GM19099 (cell line): ENCODE measurements around the gene RASAL1.

Experiments used
- POLR2A ChIP-seq: IDR thresholded peaks from 3 replicates; pipeline ENCODE4 v1.6.1; 2011; ENCODE audit warnings: low read depth; ENCODE audit not compliant: insufficient read length; ENCODE audit errors: extremely low read depth

RASAL1 gene

DNA sequence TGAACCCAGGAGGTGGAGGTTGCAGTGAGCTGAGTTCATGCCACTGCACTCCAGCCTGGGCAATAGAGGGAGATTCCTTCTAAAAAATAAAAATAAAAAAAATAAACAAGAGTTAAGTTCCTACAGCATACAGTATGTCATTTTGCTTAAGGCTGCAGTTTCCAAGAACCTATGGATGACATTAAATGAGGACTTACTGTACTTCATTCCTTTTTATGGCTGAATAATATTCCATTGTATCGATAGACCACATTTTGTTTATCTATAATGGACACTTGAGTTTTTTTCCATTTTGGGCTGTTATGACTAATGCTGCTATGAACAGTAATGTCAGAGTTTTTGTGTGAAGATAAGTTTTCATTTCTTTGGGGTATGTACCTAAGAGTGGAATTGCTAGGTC is 17.4 kb downstream of the RASAL1 start:
- TF ChIP-seq POLR2A = no peak

DNA sequence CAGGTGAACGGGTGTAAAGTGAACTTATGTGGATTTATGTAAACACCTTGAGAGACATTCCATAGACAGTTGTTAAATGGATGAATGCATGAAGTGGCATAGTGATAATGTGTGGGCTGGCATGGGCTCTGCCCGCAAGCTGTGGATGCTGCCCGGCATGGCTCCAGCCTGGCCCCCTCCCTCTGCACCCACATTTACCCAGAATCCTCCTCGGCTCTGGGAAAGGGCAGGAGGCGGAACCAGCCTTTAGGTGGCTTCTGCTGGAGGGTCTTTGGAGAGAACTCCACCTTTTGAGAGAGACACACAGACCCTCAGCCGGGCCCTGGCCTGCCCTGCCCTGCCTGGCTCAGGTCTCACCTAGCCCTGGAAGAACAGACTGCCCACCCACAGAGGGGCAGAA is 18.7 kb downstream of the RASAL1 start:
- TF ChIP-seq POLR2A = no peak

DNA sequence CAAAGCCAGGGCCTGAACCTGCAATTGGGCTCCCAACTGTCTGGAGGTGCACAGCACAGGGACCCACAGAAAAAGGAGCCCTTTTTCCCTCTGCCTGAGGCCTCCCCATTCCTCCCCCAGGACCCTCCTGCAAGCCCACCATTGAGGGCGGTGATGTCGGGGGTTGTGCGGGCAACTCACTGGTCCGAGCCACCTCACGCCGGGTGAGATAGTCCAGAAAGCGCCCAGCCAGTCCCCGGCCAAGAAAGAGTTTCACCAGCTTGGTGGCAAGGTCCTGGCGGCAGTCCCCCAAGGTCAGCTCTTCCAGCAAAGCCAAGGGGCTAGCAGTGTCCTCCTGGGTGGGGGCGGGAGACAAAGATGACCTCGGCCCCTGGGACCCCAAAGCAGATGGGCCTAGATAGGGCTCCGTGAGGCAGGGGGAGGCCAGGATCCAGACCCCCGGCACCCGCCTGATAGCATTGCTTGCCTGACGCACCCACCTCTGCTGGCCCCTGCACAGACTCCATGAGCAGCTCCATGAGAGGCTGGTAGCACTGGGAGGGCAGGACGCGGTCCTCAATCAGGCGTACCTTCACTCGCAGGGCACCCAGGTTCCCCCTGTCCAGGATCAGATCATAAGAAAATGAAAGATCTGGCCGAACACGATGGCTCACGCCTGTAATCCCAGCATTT is 20.0 kb downstream of the RASAL1 start:
- no peak for TF ChIP-seq POLR2A

DNA sequence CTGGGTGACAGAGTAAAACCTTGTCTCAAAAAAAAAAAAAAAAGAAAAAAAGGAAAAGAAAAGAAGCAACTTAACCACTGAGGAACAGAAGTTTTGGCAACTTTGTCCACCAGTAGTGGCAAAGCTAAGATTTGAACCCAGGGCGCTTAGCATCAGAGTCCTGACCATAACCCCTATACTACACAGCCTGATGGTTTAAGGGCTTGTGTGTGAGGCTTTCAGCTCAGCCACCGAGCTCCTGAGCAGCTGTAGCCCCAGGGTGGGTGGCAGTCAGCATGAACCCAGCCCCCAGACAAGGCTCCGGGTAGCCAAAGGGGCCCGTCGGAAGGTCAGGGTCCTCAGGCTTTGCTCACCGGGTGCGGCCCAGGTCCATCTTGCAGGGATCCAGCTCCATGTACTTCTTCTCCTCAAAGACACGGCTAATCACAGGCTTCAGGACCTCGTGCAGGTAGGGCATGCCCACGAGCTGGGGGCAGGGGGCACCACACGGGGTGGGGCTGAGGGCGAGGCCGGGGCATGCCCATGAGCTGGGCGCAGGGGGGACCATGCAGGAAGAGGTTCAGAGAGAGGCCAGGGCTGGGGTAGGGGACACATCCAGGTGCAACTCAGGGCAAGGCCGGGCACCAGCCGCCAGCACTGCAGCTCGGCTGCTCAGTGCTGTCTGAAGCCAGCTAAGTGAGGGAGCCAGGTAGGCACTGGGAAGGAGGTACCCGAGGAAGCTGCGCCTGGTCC is 20.9 kb downstream of the RASAL1 start:
- TF ChIP-seq POLR2A = no peak

DNA sequence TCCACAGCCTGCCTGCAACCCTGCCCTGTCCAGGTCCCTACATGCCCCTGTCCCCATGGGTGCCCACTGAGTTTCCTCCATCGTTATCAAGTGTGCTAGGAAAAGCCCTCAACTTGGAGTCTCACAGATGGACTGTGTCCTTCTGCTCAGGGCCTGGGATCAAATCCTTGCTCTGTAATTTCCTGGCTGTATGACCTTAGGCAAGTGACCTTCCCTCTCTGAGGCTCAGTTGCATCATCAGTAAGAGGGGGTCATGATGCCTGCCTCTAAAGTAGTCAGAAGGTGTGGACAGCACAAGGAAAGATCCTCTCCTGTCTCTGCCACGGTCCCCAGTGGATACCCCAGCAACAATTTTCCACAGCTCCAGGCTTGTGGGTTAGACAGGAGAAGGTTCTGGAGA is 22.2 kb downstream of the RASAL1 start:
- no peak for TF ChIP-seq POLR2A

DNA sequence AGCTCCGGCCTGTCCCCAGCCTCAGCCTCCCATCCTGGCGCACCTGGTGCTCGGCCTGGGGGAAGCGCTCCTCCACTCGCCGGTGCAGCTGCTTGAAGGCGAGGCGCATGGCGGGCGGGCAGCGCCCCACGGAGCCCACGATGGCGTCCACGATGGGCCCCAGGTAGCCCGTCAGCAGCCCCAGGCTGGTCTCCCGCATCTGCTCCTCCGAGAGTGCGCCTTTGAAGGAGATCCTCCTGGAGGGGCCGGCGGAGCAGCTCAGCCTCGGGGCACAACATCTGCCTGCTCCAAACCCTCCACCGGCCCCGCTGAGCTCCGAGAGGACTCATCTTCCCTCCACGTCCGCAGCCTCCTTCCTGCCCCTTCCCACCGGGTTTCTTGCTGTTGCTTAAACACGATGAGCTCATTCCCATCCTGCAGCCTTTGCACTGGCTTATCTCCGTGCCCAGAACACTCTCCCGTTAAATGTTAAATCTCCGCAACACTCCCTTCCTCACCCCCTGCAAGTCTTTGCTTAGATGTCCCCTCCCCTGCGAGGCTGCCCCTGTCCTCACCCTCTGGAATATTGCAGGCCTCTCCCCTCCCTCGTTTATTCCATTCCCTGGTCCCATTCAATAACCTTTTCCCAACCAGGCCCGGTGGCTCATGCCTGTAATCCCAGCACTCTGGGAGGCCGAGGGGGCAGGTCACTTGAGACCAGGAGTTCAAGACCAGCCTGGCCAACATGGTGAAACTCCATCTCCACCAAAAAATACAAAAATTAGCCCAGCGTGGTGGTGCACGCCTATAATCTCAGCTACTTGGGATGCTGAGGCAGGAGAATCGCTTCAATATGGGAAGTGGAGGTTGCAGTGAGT is 23.3 kb downstream of the RASAL1 start:
- no peak for TF ChIP-seq POLR2A

DNA sequence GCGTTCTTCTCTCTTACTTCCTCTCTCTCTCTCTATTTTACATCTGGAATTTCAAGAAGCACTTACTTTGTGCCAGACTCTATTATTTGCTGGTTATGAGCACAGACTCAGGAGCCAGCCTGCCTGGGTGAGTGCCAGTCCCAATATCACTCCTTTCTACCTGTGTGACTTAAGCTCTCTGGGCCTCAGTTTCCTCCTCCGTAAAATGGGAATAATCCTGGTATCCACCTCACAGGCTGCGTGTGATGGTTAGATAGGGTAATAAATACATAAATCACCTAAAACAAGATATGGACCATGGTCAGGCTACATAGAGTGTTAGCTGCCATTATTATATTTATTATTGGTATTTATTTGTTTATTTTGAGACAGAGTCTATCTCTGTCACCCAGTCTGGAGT is 24.3 kb downstream of the RASAL1 start:
- TF ChIP-seq POLR2A = no peak

DNA sequence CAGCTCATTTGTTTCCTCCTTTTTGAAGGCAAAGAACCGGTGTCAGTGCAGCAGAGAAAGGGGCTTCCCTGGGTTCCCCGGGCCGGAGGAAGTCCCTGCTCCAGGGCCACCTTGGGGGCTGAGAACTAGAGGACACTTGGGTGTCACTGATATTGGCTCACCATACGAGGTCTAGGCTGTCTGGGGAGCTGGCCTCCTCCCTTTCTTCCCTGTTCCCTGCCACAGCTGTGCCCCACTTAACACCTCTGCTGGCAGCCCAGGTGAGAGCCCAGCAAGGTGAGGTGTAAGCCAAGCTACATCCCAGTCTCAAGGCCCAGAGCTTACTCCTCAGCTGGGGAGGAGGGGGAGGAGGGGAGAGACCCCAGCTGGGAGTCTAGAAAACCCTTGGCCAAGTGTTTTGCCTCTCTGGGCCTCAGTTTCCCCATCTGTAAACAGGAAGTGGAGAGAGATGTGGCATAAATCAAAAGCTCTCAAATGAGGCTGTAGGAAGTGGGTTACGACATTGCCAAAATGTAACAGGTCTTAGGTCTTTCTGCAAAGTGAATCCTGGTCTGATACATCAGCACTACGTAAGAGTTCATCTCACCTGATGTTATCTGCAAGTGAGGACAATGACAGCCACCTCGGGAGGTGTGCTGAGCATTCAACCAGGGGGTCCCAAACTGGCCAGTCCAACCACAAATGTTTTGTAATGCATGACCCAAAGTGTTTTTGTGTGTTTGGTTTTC is 25.5 kb downstream of the RASAL1 start:
- no peak for TF ChIP-seq POLR2A

DNA sequence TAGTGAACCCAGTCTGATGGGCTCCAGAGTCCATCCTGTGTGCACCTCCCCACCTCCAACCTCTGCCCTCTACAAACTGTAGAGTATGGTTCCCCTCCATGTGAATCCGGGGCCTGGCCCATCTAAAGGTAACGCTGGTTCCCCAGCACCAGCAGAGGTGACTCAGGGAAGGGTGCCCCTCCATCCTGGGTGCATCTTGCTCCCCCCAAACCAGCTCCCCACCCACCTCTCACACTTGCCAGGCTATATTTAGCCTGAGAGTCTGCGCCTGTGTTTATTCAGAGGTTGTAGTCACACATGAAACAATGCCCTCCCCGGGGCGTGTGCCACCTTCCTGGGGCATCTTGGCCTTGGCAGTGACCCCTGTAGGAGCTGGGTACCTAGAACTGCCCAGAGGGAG is 26.2 kb downstream of the RASAL1 start:
- no peak for TF ChIP-seq POLR2A

DNA sequence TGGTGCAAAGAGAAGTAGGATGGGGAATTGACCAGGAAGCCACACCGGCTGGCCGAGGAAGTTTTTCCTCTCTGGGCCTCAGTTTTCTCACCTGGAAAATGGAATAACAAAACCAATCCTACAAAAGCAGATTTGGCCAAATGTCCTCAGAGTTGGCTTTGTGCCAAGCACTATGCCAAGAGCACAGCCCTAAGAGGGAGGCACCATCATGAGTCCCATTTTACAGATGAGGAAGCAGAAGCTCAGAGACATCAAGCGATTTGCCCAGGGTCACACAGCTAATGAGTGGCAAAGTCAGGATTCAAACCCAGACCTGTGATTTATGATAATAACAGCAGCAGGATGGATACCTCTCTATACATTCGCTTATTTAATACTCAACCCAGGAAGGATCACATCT is 27.3 kb downstream of the RASAL1 start:
- no peak for TF ChIP-seq POLR2A

DNA sequence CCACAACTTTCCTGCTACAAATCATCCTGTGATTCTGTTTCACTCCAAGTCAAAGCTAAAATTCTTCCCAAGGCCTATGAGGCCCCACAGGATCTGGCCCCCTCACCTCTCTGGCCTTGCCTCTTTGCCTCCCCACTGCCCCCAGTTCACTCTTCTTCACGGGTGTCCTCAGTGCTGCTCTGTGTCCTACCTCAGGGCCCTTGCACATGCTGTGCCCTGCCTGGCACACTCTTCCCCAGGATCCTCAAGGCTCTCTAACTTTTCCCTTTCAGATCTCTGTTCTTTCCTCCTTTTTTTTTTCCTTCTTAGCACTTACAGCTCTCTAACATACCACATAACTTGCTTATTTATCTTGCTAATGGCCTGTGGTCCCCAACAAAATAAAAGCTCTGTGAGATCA is 29.2 kb downstream of the RASAL1 start:
- no peak for TF ChIP-seq POLR2A

DNA sequence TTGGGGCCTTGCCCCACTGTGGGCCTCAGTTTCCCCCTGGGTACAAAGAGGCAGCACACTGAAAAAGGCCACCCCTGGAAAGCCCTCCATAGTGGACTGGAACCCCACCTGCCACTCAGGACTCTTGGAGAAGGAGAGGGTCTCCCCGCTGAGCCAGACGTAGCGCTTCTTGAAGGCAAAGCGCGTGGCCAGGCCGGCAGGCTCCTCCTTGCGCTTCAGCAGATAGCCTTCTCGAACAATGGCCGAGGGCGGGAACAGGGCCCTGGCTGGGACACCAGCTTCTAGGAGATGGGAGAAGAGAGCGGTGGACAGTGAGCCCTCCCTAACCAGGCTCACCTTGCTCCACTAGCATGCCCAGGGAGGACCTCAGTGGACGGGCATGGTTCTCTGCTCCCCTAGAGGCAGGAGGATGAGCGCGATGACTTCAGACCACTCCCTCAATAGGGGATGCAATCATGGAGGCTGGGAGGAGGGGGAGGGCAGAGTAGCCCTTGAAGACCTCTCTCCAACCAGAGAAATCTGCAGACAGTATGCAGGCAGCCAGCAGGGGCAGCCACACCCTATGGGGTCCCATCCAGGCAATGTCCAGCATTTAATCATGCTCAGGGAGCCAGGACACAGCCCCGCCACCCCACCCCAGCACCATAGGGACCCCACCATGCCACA is 29.8 kb downstream of the RASAL1 start:
- no peak for TF ChIP-seq POLR2A

DNA sequence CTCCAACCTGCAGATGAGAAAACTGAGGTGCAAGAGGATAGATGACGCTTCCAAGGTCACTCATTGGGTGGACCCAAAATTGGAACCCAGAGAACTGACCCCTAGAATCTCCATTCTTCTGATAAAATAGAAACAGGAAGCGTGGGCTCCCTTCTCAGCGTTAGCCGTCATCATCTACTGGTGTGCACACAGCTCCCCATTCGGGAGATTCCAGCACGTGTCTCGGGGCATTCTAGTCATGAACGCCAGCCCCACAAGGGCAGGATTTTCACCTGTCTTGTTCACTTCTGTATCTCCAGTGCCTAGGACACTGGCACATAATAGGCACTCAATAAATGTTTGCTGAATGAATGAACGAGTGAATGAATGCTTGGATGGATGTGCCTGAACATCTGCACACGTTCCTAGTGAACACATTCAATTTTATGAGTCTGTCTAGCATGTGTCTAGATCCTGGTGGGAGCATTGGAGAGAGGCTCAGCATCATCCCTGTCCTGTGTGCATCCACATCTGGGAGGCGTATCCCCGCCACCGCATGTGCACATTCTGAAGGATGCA is 30.5 kb downstream of the RASAL1 start:
- no peak for TF ChIP-seq POLR2A

DNA sequence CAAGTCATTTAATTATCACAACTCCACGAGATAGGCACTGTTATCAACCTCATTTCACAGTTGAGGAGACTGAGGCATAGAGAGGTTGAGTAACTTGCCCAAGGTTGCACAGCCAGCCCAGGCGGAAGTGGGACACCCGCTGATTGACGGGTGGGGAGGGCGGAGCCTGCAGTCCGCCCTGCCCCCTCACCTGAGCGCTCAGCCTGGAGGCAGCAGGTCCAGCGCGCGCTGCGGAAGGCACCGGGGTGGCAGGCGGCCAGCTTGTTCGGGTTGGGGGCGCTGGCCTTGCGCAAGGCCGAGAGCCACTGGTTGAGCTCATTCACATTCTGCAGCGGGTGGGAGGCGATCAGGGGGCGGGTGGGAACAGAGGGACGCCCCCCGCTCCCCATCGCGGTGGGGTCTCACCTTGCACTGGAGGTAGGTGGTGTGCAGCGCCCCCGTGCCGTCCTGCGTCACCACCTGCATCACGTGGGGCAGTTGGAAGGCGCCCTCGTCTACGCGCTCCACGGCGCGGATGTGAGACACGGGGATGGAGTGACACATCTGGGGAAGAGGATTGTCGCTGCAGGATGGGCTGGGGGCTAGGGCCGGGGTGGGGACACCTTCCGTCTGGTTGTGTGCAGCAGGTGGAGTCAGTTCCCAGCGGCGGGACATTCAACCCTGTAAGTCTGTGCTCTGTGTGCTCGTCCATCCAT is 31.7 kb downstream of the RASAL1 start:
- TF ChIP-seq POLR2A = no peak
